AML-193 (cell line): ENCODE measurements around the gene ALAS2.
"Not testable (repeated sequence)": the region's sequence is repeated elsewhere in the genome, so short reads cannot be mapped to it uniquely, and the experiment has no call there.

ENCODE experiments used
- DNase-seq, 2 experiments: peaks; one replicate each; lab custom pipeline; 2025; lab: John Stamatoyannopoulos, UW

The ALAS2 gene

GRCh38 chrX:55030271-55031205 lies at the start of gene ALAS2:
Gene ALAS2 (minus strand): TSS chrX:55030977. CDS start chrX:55026000, 4,977 bp downstream.
- DNase-seq, result no peak

GRCh38 chrX:55074851-55075467 lies 44.2 kb upstream of the ALAS2 start, which contains the start of gene PAGE2B:
Gene PAGE2B (plus strand): TSS chrX:55075030. CDS start chrX:55076042, 1,012 bp downstream.
- DNase-seq, result no peak

GRCh38 chrX:55072286-55072685 lies 41.5 kb upstream of the ALAS2 start:
- no peak for DNase-seq

- not testable (repeated sequence) for DNase-seq
Measured at GRCh38 chrX:55067180-55067579, 36.4 kb upstream of the ALAS2 start.

GRCh38 chrX:55057675-55058249 lies 27.0 kb upstream of the ALAS2 start:
- peak; percentile 3 to 27 for DNase-seq

GRCh38 chrX:55056820-55057674 lies 26.3 kb upstream of the ALAS2 start:
- no peak for DNase-seq

GRCh38 chrX:55050599-55050998 lies 19.8 kb upstream of the ALAS2 start:
- not testable (repeated sequence) for DNase-seq

GRCh38 chrX:55041514-55041913 lies 10.7 kb upstream of the ALAS2 start:
- no peak for DNase-seq

- DNase-seq, result no peak
Measured at GRCh38 chrX:55039471-55039870, 8.7 kb upstream of the ALAS2 start.

- no peak for DNase-seq
Measured at GRCh38 chrX:55033429-55033828, 2.7 kb upstream of the ALAS2 start.

- no peak for DNase-seq
Measured at GRCh38 chrX:55029291-55029690, 1.5 kb downstream of the ALAS2 start.

GRCh38 chrX:55028611-55029010 lies 2.2 kb downstream of the ALAS2 start:
- no peak for DNase-seq

GRCh38 chrX:55028040-55028439 lies 2.7 kb downstream of the ALAS2 start:
- no peak for DNase-seq

- DNase-seq, result no peak
Measured at GRCh38 chrX:55026840-55027239, 3.9 kb downstream of the ALAS2 start.

GRCh38 chrX:55026143-55026542 lies 4.6 kb downstream of the ALAS2 start:
- DNase-seq, result no peak

- no peak for DNase-seq
Measured at GRCh38 chrX:55014897-55015299, 15.9 kb downstream of the ALAS2 start.

GRCh38 chrX:55011294-55011693 lies 19.5 kb downstream of the ALAS2 start:
- DNase-seq, result peak; percentile 0 to 17

GRCh38 chrX:55008571-55009358 lies 22.0 kb downstream of the ALAS2 start:
- DNase-seq, result peak; percentile 12 to 21

GRCh38 chrX:55007656-55008055 lies 23.1 kb downstream of the ALAS2 start:
- DNase-seq, result no peak

GRCh38 chrX:55006827-55007621 lies 23.8 kb downstream of the ALAS2 start:
- DNase-seq, result no peak
